HepG2 (cell line): ENCODE measurements around the gene MTUS2. TPM values are rescaled to one million over a fixed set of nuclear protein-coding genes. Genes with fewer than 3 reads are reported as not detected.

Experiments
- ATAC-seq: fragments of 200-7000 bp; cut with Tn5 transposase; 3 replicates; pipeline ENCODE4 v1.9.1; 2020; ENCODE audit warnings: mild to moderate bottlenecking, moderate library complexity
- BruUV-seq: library from RNA; stranded (reverse); fragments of 400-500 nt; replicated peaks from 2 replicates; lab custom pipeline; 2021; lab: Mats Ljungman, UMichigan
- CTCF ChIA-PET: fragments of 300-600 bp; formaldehyde crosslinking; extraction: SDS; loops from one replicate; lab custom pipeline; 2021; ENCODE audit warnings: low total read pairs, inconsistent platforms, low intra/inter-chr PET ratio; lab: Yijun Ruan, JAX
- POLR2A ChIA-PET: fragments of 350-600 bp; sonication (Branson Sonifier 250); formaldehyde crosslinking; loops from one replicate; lab custom pipeline; 2020; ENCODE audit warnings: antibody characterized with exemption, inconsistent platforms; lab: Yijun Ruan, JAX
- DNase-seq: peaks from one replicate; pipeline ENCODE4 v3.0.0-alpha.2; 2015; ENCODE audit warnings: low spot score
- FAIRE-seq: peaks from 3 replicates; lab custom pipeline; 2011; peaks lifted over from hg19 to GRCh38; lab: Jason Lieb, UNC
- H2AFZ ChIP-seq: one replicate; pipeline ENCODE4 v1.6.1; 2011; ENCODE audit warnings: low read length, inconsistent platforms
- H3K27ac ChIP-seq: fragments of 300-600 bp; 3 replicates; pipeline ENCODE4 v1.8.0; 2011; ENCODE audit warnings: mixed run types, mild to moderate bottlenecking, mixed read lengths, low read length, inconsistent platforms; ENCODE audit not compliant: insufficient read depth; ENCODE audit errors: extremely low read length
- H3K27me3 ChIP-seq, 2 experiments: fragments of 200-600 bp in 1 of 2; 2 replicates in 1 of 2; 3 replicates in 1 of 2; pipeline versions ENCODE4 v1.6.0 to v1.8.0; 2011; ENCODE audit warnings: low read length in 2 of 2, mild to moderate bottlenecking in 2 of 2, moderate library complexity in 2 of 2, inconsistent platforms in 1 of 2; ENCODE audit not compliant: insufficient read depth in 2 of 2, control insufficient read depth in 1 of 2
- H3K36me3 ChIP-seq, 2 experiments: fragments of 200-600 bp in 1 of 2; replicated peaks in 1 of 2; 2 replicates in 1 of 2; 3 replicates in 1 of 2; pipeline versions ENCODE4 v1.5.1 to v1.8.0; 2011; ENCODE audit warnings: low read length in 2 of 2, inconsistent platforms in 1 of 2; ENCODE audit not compliant: insufficient read depth in 2 of 2, control insufficient read depth in 1 of 2
- H3K4me1 ChIP-seq: 2 replicates; pipeline ENCODE4 v1.5.1; 2012; ENCODE audit warnings: low read length, inconsistent platforms; ENCODE audit not compliant: insufficient read depth
- H3K4me2 ChIP-seq: 2 replicates; pipeline ENCODE4 v1.6.0; 2011; ENCODE audit warnings: low read depth, low read length, inconsistent platforms
- H3K4me3 ChIP-seq, 3 experiments: fragments of 200-600 bp in 1 of 3; sonication (generic), shearing (Covaris generic) in 1 of 3; replicated peaks in 1 of 3; 2 replicates each; pipeline ENCODE4 v1.5.1; 2011 to 2016; ENCODE audit warnings: low read length in 3 of 3, inconsistent platforms in 2 of 3, low read depth in 2 of 3, mild to moderate bottlenecking in 2 of 3, control low read depth in 1 of 3, mixed read lengths in 1 of 3; ENCODE audit not compliant: insufficient read depth in 1 of 3
- H3K79me2 ChIP-seq: one replicate; pipeline ENCODE4 v1.6.1; 2011; ENCODE audit warnings: low read length, inconsistent platforms; ENCODE audit not compliant: insufficient read depth
- H3K9ac ChIP-seq: 2 replicates; pipeline ENCODE4 v1.6.0; 2011; ENCODE audit warnings: mild to moderate bottlenecking, low read depth, low read length, inconsistent platforms; ENCODE audit not compliant: insufficient read depth
- H3K9me3 ChIP-seq: 2 replicates; pipeline ENCODE4 v1.5.1; 2012; ENCODE audit warnings: mild to moderate bottlenecking, low read length
- H4K20me1 ChIP-seq: 2 replicates; pipeline ENCODE4 v1.6.0; 2011; ENCODE audit warnings: inconsistent platforms, mild to moderate bottlenecking, low read length, moderate library complexity; ENCODE audit not compliant: insufficient read depth
- ATF7-NPFF ChIP-seq: sonication (generic); formaldehyde crosslinking; IDR thresholded peaks from 2 replicates; pipeline ENCODE4 v1.8.1; 2023; ENCODE audit warnings: mild to moderate bottlenecking, low read depth, missing genetic modification reagents, moderate library complexity
- CCAR2 ChIP-seq: fragments of 200-400 bp; formaldehyde crosslinking; optimal IDR thresholded peaks from 2 replicates; pipeline ENCODE3; 2018; ENCODE audit warnings: low read depth, mild to moderate bottlenecking, low read length, moderate library complexity
- EHMT2 ChIP-seq: fragments of 200-600 bp; sonication (generic); IDR thresholded peaks from 2 replicates; pipeline ENCODE4 v1.7.0; 2017; ENCODE audit warnings: antibody characterized with exemption, low read depth, low read length, borderline replicate concordance
- GATAD2A ChIP-seq: IDR thresholded peaks from 2 replicates; pipeline ENCODE4 v1.6.1; 2016
- HOXA9 ChIP-seq: sonication (generic); formaldehyde crosslinking; IDR thresholded peaks from 2 replicates; pipeline ENCODE4 v1.8.1; 2022; ENCODE audit warnings: missing genetic modification reagents, mild to moderate bottlenecking, moderate library complexity, borderline replicate concordance
- KAT7 ChIP-seq: IDR thresholded peaks from 2 replicates; pipeline ENCODE4 v1.6.1; 2018; ENCODE audit warnings: borderline replicate concordance, missing compliant biosample characterization
- MAF1 ChIP-seq: sonication (generic); formaldehyde crosslinking; IDR thresholded peaks from 2 replicates; pipeline ENCODE4 v1.5.0; 2020; ENCODE audit warnings: missing genetic modification reagents, borderline replicate concordance
- MAFK ChIP-seq, 2 experiments: IDR thresholded peaks in 1 of 2; conservative IDR thresholded peaks in 1 of 2; 2 replicates each; pipeline ENCODE4 v1.6.1; 2011; ENCODE audit warnings: improper control_type of control experiment in 2 of 2, low read length in 2 of 2
- REXO4 ChIP-seq: sonication (generic); formaldehyde crosslinking; IDR thresholded peaks from 2 replicates; pipeline ENCODE4 v1.8.0; 2022; ENCODE audit warnings: missing genetic modification reagents, mild to moderate bottlenecking, borderline replicate concordance
- SRSF1 ChIP-seq: fragments of 200-400 bp; formaldehyde crosslinking; optimal IDR thresholded peaks from 2 replicates; pipeline ENCODE3; 2017; ENCODE audit warnings: mild to moderate bottlenecking, low read depth, low read length, moderate library complexity
- YY1 ChIP-seq: IDR thresholded peaks from 2 replicates; pipeline ENCODE4 v1.6.1; 2011; ENCODE audit warnings: low read length, low read depth, moderate library complexity, mild to moderate bottlenecking; ENCODE audit not compliant: insufficient read depth, insufficient replicate concordance
- ZNF451 ChIP-seq: sonication (generic); formaldehyde crosslinking; IDR thresholded peaks from 2 replicates; pipeline ENCODE4 v1.5.0; 2020; ENCODE audit warnings: mild to moderate bottlenecking, missing genetic modification reagents
- ZNF709 ChIP-seq: sonication (generic); formaldehyde crosslinking; IDR thresholded peaks from 2 replicates; pipeline ENCODE4 v1.5.0; 2020; ENCODE audit warnings: mild to moderate bottlenecking, missing genetic modification reagents
- ZNF747 ChIP-seq: sonication (generic); formaldehyde crosslinking; IDR thresholded peaks from 2 replicates; pipeline ENCODE4 v1.8.1; 2023; ENCODE audit warnings: missing genetic modification reagents, mild to moderate bottlenecking, borderline replicate concordance
- ZNF766 ChIP-seq: sonication (generic); formaldehyde crosslinking; IDR thresholded peaks from 2 replicates; pipeline ENCODE4 v1.5.0; 2020; ENCODE audit warnings: missing genetic modification reagents, borderline replicate concordance
- WGBS: methylation state at CpG from one replicate; pipeline ENCODE4 v1.1.6; 2017; ENCODE audit warnings: low lambda C conversion rate; 5-methylcytosine and 5-hydroxymethylcytosine counted together
- in situ Hi-C: cut with HindIII; loops from 2 replicates; pipeline ENCODE4 v1.10.0; 2017; ENCODE audit warnings: low pct_unique_long_range_greater_than_20kb; ENCODE audit not compliant: extremely low pct_ligation_motif_present
- intact Hi-C: fragments of 100-400 bp; cut with micrococcal nuclease; formaldehyde crosslinking; loops from one replicate; pipeline ENCODE4 v1.10.0; 2022; ENCODE audit not compliant: unreplicated experiment
- polyA plus RNA-seq, 8 experiments: library from polyadenylated mRNA; depleted of rRNA in 3 of 8; stranded (reverse) in 7 of 8; unstranded in 1 of 8; fragments of >200 nt; fragmentation: Illumina TruSeq in 4 of 8; extraction: Trizol in 4 of 8; gene quantifications; 2 replicates each; pipeline versions ENCODE4 v1.2.1 to v1.2.3, GENCODE V29; 2011 to 2016; ENCODE audit warnings: low read depth in 4 of 8, missing spikeins in 1 of 8, mixed read lengths in 1 of 8; ENCODE audit not compliant: insufficient read depth in 1 of 8
- total RNA-seq, 5 experiments: library from RNA; depleted of rRNA; stranded (reverse); fragments of >200 nt; fragmentation: Illumina TruSeq; extraction: Trizol; gene quantifications; 2 replicates each; pipeline ENCODE4 v1.2.3, GENCODE V29; 2016; ENCODE audit warnings: low read depth in 1 of 5
- TF ChIP-seq, protein P1 (sequence below): sonication (generic); formaldehyde crosslinking; IDR thresholded peaks from one replicate; pipeline ENCODE4 v1.5.1; 2020; ENCODE audit warnings: mild to moderate bottlenecking, missing genetic modification reagents; ENCODE audit errors: not compliant biosample characterization

The MTUS2 gene
- total and polyA plus RNA-seq, 2 of the 13 experiments (the other 11 are each of a cell fraction or from before 2014, with no cell fraction given): not detected

DNA sequence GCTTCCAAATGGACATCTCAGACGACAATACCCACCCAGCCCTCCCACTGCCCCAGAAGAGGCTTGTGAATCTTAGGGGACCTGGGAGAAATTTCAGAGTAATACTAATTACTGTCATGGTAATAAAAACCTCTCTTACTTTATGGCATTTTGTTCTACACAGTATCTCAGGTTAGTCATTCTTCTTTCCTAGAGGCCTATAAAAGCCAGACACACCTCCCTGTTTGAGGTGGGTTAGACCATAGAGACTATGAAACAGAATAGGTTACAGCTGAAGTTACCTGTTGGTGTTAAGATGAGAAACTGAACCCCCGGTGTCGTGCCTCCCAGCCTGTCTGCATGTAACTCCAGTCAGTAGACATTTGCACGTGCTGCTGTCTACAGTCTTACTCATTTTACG is 661.5 kb downstream of the MTUS2 start (continued):
- TF ChIP-seq, protein P1, sequence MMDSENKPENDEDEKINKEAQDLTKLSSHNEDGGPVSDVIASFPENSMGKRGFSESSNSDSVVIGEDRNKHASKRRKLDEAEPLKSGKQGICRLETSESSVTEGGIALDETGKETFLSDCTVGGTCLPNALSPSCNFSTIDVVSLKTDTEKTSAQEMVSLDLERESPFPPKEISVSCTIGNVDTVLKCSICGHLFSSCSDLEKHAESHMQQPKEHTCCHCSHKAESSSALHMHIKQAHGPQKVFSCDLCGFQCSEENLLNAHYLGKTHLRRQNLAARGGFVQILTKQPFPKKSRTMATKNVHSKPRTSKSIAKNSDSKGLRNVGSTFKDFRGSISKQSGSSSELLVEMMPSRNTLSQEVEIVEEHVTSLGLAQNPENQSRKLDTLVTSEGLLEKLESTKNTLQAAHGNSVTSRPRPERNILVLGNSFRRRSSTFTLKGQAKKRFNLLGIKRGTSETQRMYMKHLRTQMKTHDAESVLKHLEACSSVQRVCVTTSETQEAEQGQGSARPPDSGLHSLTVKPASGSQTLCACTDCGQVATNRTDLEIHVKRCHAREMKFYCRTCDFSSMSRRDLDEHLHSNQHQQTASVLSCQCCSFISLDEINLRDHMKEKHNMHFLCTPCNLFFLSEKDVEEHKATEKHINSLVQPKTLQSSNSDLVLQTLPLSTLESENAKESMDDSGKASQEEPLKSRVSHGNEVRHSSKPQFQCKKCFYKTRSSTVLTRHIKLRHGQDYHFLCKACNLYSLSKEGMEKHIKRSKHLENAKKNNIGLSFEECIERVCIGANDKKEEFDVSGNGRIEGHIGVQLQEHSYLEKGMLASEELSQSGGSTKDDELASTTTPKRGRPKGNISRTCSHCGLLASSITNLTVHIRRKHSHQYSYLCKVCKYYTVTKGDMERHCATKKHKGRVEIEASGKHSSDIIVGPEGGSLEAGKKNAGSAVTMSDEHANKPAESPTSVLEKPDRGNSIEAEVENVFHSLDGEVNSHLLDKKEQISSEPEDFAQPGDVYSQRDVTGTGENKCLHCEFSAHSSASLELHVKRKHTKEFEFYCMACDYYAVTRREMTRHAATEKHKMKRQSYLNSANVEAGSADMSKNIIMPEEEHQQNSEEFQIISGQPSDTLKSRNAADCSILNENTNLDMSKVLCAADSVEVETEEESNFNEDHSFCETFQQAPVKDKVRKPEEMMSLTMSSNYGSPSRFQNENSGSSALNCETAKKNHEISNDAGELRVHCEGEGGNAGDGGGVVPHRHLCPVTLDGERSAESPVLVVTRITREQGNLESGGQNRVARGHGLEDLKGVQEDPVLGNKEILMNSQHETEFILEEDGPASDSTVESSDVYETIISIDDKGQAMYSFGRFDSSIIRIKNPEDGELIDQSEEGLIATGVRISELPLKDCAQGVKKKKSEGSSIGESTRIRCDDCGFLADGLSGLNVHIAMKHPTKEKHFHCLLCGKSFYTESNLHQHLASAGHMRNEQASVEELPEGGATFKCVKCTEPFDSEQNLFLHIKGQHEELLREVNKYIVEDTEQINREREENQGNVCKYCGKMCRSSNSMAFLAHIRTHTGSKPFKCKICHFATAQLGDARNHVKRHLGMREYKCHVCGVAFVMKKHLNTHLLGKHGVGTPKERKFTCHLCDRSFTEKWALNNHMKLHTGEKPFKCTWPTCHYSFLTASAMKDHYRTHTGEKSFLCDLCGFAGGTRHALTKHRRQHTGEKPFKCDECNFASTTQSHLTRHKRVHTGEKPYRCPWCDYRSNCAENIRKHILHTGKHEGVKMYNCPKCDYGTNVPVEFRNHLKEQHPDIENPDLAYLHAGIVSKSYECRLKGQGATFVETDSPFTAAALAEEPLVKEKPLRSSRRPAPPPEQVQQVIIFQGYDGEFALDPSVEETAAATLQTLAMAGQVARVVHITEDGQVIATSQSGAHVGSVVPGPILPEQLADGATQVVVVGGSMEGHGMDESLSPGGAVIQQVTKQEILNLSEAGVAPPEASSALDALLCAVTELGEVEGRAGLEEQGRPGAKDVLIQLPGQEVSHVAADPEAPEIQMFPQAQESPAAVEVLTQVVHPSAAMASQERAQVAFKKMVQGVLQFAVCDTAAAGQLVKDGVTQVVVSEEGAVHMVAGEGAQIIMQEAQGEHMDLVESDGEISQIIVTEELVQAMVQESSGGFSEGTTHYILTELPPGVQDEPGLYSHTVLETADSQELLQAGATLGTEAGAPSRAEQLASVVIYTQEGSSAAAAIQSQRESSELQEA: no peak
- TF ChIP-seq ZNF747 (CRISPR knock-in tag): no peak

DNA sequence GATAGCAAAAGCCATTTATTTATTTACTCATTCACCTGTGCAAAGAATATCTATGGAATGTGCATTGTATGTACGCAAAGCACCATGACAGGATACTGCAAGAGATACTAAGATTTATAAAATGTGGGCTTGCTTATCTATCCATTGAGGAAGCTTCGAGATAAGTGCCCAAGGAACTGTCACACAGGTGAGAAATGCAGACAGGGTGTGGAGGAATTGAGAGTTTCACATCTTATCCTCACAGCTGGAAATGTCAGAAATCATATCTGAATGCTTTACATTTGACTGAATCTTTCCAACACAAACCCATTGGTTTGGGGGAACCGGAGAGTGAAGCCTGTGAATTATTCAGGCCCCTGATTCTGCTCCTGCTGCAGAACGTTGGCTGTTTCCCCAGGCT is 662.4 kb downstream of the MTUS2 start:
- no peak for FAIRE-seq
- DNase-seq: no peak
- Histone ChIP-seq H3K4me1 (0 out of 2 replicates have a peak, but pooled peaks cover under 1% of the 10 kb centered on the region), H3K9me3 (no peaks in the 10 kb centered on the region), H4K20me1 (no peaks in the 10 kb centered on the region; the same call in 1 of the 2 replicates), H3K79me2 (no peaks in the 10 kb centered on the region), H3K4me3 (no peak overlapping the region), H3K9ac (no peak overlapping the region), H3K27me3 (peaks cover 3 to 48% of the 10 kb centered on the region in 2 experiments; a peak in 4 of 5 replicates), H3K4me2 (no peak overlapping the region), H3K36me3 (no peaks in the 10 kb centered on the region), H3K27ac (no peak overlapping the region), H2AFZ (no peak overlapping the region)
- ChIA-PET CTCF (no interaction called here), POLR2A (no interaction called here)
- no TSS peak for BruUV-seq
- intact Hi-C loops (no loop called here), in situ Hi-C loops (no loop called here)
- no peak for ATAC-seq
- 24% methylated on average over 4 of the region's 4 CpGs for WGBS
- TF ChIP-seq KAT7 (CRISPR knock-in tag) (no peak), MAFK (conservative IDR thresholded peaks at IDR 0.05 in 1 of 2, IDR thresholded peaks at IDR 0.05 in 1 of 2; ENCODE audit: low read length in 2 of 2) (no peak), CCAR2 (no peak), EHMT2 (no peak), HOXA9 (CRISPR knock-in tag) (no peak), ZNF709 (CRISPR knock-in tag) (no peak), ZNF451 (no peak), GATAD2A (CRISPR knock-in tag) (no peak), ZNF766 (CRISPR knock-in tag) (no peak), REXO4 (CRISPR knock-in tag) (no peak), MAF1 (CRISPR knock-in tag) (no peak), YY1 (no peak), ATF7-NPFF (CRISPR knock-in tag) (no peak), SRSF1 (no peak)
